GM23248 (cell line): ENCODE measurements around the gene PFN3. TPM values are rescaled to one million over a fixed set of nuclear protein-coding genes. Genes with fewer than 3 reads are reported as not detected.

Experiments
- DNase-seq: peaks from one replicate; pipeline ENCODE4 v3.0.0-alpha.2; 2015
- H2AFZ ChIP-seq: fragments of 200-600 bp; sonication (generic); 2 replicates; pipeline ENCODE4 v1.6.1; 2016; ENCODE audit warnings: antibody characterized with exemption
- H3F3A ChIP-seq: fragments of 200-600 bp; sonication (generic); 2 replicates; pipeline ENCODE4 v1.6.1; 2016; ENCODE audit warnings: mild to moderate bottlenecking, antibody characterized with exemption, mixed run types; ENCODE audit not compliant: insufficient read depth
- H3K27ac ChIP-seq: fragments of 200-600 bp; sonication (generic); 2 replicates; pipeline ENCODE4 v1.5.1; 2016; ENCODE audit warnings: mild to moderate bottlenecking
- H3K27me3 ChIP-seq: fragments of 200-600 bp; sonication (generic); replicated peaks from 2 replicates; pipeline ENCODE4 v1.6.1; 2016; ENCODE audit warnings: mild to moderate bottlenecking; ENCODE audit not compliant: insufficient read depth
- H3K36me3 ChIP-seq: fragments of 200-600 bp; sonication (generic); 2 replicates; pipeline ENCODE4 v1.6.1; 2016; ENCODE audit warnings: low read depth, mild to moderate bottlenecking
- H3K4me1 ChIP-seq: fragments of 200-600 bp; sonication (generic); 2 replicates; pipeline ENCODE4 v1.6.1; 2016; ENCODE audit warnings: mild to moderate bottlenecking; ENCODE audit not compliant: insufficient read depth
- H3K4me2 ChIP-seq: fragments of 200-600 bp; sonication (generic); one replicate; pipeline ENCODE4 v1.6.1; 2016; ENCODE audit warnings: mild to moderate bottlenecking; ENCODE audit not compliant: unreplicated experiment
- H3K4me3 ChIP-seq: fragments of 200-600 bp; sonication (generic); 2 replicates; pipeline ENCODE4 v1.5.1; 2016; ENCODE audit warnings: mild to moderate bottlenecking
- H3K79me2 ChIP-seq: fragments of 200-600 bp; sonication (generic); 2 replicates; pipeline ENCODE4 v1.6.1; 2016; ENCODE audit warnings: mild to moderate bottlenecking; ENCODE audit not compliant: insufficient read depth
- H3K9ac ChIP-seq: fragments of 200-600 bp; sonication (generic); 2 replicates; pipeline ENCODE4 v1.6.1; 2016; ENCODE audit warnings: mild to moderate bottlenecking
- H3K9me2 ChIP-seq: fragments of 200-600 bp; sonication (generic); 2 replicates; pipeline ENCODE4 v1.6.1; 2016; ENCODE audit warnings: mixed run types, mild to moderate bottlenecking, moderate library complexity; ENCODE audit not compliant: insufficient read depth
- H3K9me3 ChIP-seq: fragments of 200-600 bp; sonication (generic); one replicate; pipeline ENCODE4 v1.6.1; 2017; ENCODE audit warnings: low read depth
- H4K20me1 ChIP-seq: fragments of 200-600 bp; sonication (generic); 2 replicates; pipeline ENCODE4 v1.6.0; 2016; ENCODE audit not compliant: insufficient read depth
- EZH2 ChIP-seq: fragments of 200-600 bp; sonication (generic); IDR thresholded peaks from 2 replicates; pipeline ENCODE4 v1.6.1; 2018; ENCODE audit warnings: antibody characterized with exemption, mild to moderate bottlenecking; ENCODE audit not compliant: insufficient read depth, poor library complexity, severe bottlenecking
- EZH2phosphoT487 ChIP-seq: fragments of 200-600 bp; sonication (generic); IDR thresholded peaks from 2 replicates; pipeline ENCODE4 v1.6.1; 2018; ENCODE audit warnings: antibody characterized with exemption, moderate library complexity, mild to moderate bottlenecking, low read depth; ENCODE audit not compliant: insufficient read depth
- WGBS, 2 experiments: methylation state at CpG; one replicate each; pipeline ENCODE4 v1.1.6; 2015 to 2017; ENCODE audit warnings: low lambda C conversion rate in 2 of 2, low coverage in 1 of 2; ENCODE audit errors: missing lambda C conversion rate in 2 of 2; 5-methylcytosine and 5-hydroxymethylcytosine counted together
- in situ Hi-C: fragments of 300-500 bp; cut with MboI; formaldehyde crosslinking; loops from 2 replicates; pipeline ENCODE4 v1.15.0; 2020
- polyA plus RNA-seq: library from polyadenylated mRNA; unstranded; fragments of >200 nt; fragmentation: Nextera tagmentation; extraction: Ambion mirVana; gene quantifications from 2 replicates; pipeline ENCODE4 v1.2.1, GENCODE V29; 2016
- total RNA-seq: library from RNA; depleted of rRNA; stranded (reverse); fragments of >200 nt; shearing (Covaris generic); gene quantifications from 2 replicates; pipeline ENCODE4 v1.2.3, GENCODE V29; 2014

Gene PFN3
- total and polyA plus RNA-seq, 2 experiments from 2014 or later, result not detected

DNA sequence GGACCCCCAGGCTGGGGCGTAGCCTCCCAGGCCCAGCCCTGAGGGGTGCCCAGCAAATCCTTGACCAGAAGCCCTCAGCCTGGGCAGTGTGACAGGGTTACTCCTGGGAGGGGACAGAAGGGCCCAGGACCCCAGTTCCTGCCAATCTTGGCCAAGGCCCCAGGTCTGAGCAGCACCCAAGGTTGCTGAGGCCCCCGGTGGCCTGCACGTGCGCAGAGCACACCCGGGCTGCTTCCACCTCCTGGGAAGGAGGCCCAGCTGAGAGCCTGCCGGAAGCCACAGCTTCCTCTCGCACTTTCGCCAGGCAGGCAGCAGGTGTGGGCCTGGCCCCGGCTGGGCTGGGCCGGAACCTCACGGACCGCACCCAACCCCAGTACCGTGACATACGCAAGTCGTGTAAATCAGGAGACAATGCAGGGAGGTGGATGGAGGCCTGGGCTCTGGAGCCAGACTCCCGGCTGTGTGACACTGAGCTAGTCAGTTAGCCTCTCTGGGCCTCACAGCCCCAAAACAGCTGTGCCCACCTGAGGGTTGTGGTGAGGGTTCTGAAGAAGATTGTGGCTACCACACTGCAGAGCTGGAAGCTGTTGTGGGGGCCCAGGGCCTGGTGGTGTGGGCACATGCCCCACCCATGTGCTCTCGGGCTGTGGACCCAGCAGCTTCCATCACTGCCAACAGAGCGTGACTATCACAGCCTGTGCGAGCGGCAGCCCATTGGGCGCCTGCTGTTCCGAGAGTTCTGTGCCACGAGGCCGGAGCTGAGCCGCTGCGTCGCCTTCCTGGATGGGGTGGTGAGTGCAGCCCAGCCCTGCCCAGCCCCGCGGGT is 31.1 kb upstream of the PFN3 start:
- Histone ChIP-seq H3F3A (no peaks in the 10 kb centered on the region), H3K4me3 (no peak overlapping the region), H3K4me2 (no peak overlapping the region), H4K20me1 (no peaks in the 10 kb centered on the region), H3K27me3 (no peaks in the 10 kb centered on the region), H3K27ac (no peak overlapping the region), H2AFZ (no peak overlapping the region), H3K9me2 (no peaks in the 10 kb centered on the region), H3K79me2 (peaks cover 28% of the 10 kb centered on the region), H3K9ac (no peak overlapping the region), H3K9me3 (no peaks in the 10 kb centered on the region), H3K36me3 (no peaks in the 10 kb centered on the region), H3K4me1 (peaks cover 10% of the 10 kb centered on the region)
- 94 to 97% methylated on average over 25 to 27 of the region's 29 CpGs for WGBS, 2 experiments
- TF ChIP-seq EZH2, result no peak
- DNase-seq, result no peak
- in situ Hi-C loops, result no loop called here

DNA sequence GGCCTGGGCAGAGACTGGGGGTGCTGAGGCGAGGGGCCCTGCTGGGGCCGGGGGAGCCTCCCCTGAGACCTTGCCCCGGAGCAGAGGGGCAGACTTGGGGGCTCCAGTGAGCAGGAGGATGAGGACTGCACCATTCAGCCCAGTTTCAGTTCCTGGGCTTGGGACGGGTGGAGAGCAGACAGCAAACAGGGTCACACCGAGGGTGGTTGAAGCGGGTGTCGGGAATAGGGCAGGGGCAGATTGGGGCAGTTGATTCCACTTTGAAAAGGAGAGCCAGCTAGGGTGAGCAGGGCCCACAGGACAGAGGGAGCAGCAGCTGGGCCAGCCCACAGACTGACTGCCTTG is 30.5 kb upstream of the PFN3 start:
- no peak overlapping the region for H3K4me2 ChIP-seq
- TF ChIP-seq EZH2, result no peak
- TF ChIP-seq EZH2phosphoT487, result no peak
- no peaks in the 10 kb centered on the region for H3K36me3 ChIP-seq
- no peaks in the 10 kb centered on the region for H3K9me3 ChIP-seq
- no peak overlapping the region for H3K4me3 ChIP-seq
- no peaks in the 10 kb centered on the region for H3K27me3 ChIP-seq
- H2AFZ ChIP-seq, result no peak overlapping the region
- WGBS, 2 experiments, result 95 to 98% methylated on average over 5 to 7 of the region's 7 CpGs
- H3F3A ChIP-seq, result no peaks in the 10 kb centered on the region
- H3K9ac ChIP-seq, result no peak overlapping the region
- H3K27ac ChIP-seq, result no peak overlapping the region
- H3K4me1 ChIP-seq, result peaks cover 10% of the 10 kb centered on the region
- in situ Hi-C loops, result no loop called here
- H3K79me2 ChIP-seq, result peaks cover 28% of the 10 kb centered on the region
- no peaks in the 10 kb centered on the region for H4K20me1 ChIP-seq
- H3K9me2 ChIP-seq, result no peaks in the 10 kb centered on the region
- DNase-seq, result no peak

DNA sequence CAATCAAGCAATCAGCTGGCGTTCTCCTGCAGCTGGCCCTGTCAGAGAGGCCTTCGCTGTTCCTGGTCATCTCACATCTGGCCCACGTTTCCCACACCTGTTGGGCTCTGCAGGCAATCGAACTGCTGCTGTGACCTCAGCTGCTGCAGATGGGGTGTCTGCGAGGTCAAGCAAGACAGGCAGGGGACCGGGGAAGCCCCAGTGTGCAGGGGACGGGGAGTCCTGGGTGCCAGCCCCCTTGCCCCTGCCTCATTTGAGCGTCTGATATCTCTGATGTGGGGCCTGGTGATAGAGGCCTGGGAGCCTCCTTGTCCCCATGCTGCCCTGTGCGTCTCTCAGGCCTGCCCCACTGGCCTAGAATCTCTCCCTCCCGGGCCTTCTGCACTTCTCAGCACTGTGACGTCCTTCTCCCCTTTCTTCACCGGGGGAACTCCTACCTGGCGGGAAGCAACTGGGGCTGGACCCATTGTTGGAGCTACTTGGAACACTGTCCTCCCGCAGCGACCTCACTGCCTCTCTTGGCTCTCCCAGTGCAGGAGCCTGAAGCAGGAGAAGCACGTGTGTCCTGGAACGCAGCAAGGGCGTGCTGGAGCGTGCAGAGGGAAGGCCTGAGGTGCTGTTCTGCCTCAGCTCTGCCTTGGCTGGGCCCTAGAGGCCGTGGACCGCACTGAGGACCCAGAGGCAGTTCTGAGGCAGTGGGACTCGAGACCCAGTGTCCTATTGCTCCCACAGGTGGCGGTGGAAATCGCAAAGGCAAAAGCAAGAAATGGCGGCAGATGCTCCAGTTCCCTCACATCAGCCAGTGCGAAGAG is 29.9 kb upstream of the PFN3 start:
- TF ChIP-seq EZH2 (no peak), EZH2phosphoT487 (no peak)
- H3K9me2 ChIP-seq, result no peaks in the 10 kb centered on the region
- H3K4me2 ChIP-seq, result no peak overlapping the region
- no peaks in the 10 kb centered on the region for H3K36me3 ChIP-seq
- WGBS, 2 experiments, result 89 to 92% methylated on average over 26 of the region's 26 CpGs
- in situ Hi-C loops, result no loop called here
- no peak for DNase-seq
- H4K20me1 ChIP-seq, result no peaks in the 10 kb centered on the region
- H3K27ac ChIP-seq, result no peak overlapping the region
- H3K4me3 ChIP-seq, result no peak overlapping the region
- no peaks in the 10 kb centered on the region for H3F3A ChIP-seq
- H3K9ac ChIP-seq, result no peak overlapping the region
- peaks cover 10% of the 10 kb centered on the region for H3K4me1 ChIP-seq
- no peak overlapping the region for H2AFZ ChIP-seq
- no peaks in the 10 kb centered on the region for H3K27me3 ChIP-seq
- H3K79me2 ChIP-seq, result peaks cover 28% of the 10 kb centered on the region
- H3K9me3 ChIP-seq, result no peaks in the 10 kb centered on the region

DNA sequence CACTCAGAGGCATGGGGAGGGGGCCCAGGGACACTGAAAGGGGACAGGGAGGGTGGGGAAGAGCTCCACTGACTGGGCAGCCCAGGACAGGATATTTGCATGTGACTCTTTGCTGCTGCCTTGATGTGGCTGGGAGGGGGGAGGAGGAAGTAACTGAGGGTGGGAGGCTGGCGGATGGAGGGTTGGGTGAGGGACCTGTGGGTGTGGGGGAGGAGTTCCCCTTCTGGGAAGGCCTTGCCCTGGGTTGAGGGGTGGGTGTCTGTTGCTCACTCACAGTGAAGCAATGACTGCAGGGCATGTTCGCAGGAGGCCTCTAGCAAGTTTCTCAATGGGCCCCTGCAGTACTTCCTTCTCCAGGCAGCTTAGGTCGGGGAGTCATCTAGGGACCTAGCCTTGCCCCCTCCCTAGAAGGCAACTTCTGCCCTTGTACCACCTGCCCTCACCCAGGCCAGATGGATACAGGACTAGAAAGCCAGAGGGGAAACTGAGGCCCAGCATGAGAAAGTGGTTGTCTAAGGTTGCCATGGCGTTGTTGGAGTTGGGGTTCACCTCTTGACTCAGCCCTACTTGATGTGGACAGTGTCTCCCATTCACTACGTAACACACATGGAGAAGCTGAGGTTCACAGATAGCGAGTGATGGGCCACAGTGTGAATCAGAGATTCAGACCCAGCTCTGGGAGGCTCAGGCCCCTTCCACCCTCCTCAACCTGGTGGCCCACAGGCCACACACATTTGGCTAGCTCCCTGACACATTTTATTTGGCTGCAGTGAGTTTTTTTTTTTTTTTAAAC is 29.0 kb upstream of the PFN3 start:
- Histone ChIP-seq H3K4me3 (no peak overlapping the region), H3F3A (no peaks in the 10 kb centered on the region), H3K9ac (no peak overlapping the region), H4K20me1 (no peaks in the 10 kb centered on the region), H3K36me3 (no peaks in the 10 kb centered on the region), H3K79me2 (peaks cover 28% of the 10 kb centered on the region), H3K4me1 (peaks cover 10% of the 10 kb centered on the region), H3K9me3 (no peaks in the 10 kb centered on the region), H3K4me2 (no peak overlapping the region), H3K27me3 (no peaks in the 10 kb centered on the region), H2AFZ (no peak overlapping the region), H3K9me2 (no peaks in the 10 kb centered on the region), H3K27ac (no peak overlapping the region)
- 96 to 99% methylated on average over 6 of the region's 6 CpGs for WGBS, 2 experiments
- in situ Hi-C loops, result no loop called here
- no peak for TF ChIP-seq EZH2phosphoT487
- no peak for TF ChIP-seq EZH2
- no peak for DNase-seq
